IPS DF 4.7 (cell line): Measurements from ENCODE around the gene FN3KRP.

ENCODE experiments used
- DNase-seq: peaks from one replicate; pipeline ENCODE4 v3.0.0-alpha.2; 2013; ENCODE audit warnings: low spot score; ENCODE audit errors: extremely low read depth

Gene FN3KRP

GRCh38 chr17:82687375-82687861, 29.1 kb upstream of the FN3KRP start:
- no peak for DNase-seq

GRCh38 chr17:82687871-82688270, 28.6 kb upstream of the FN3KRP start:
- DNase-seq = no peak

DNA sequence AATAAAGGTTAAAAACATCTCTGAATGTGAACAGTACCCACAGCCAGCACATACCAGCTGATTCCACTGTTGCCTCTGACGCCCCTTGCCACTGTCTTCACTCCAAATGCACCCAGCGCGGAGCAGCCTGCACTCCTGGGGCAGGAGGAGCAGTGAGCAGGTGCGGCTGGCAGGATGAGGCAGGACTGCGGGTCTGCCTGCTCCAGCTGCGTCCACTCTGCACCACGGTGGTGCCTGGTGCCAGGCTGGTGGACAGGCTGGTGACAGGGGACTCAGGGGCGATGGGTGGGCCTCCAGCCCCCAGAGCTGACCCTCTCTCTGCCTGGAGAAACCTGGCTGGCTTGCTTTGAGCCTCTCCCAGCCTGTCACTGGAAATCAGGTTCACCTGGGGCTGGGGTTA, 27.4 kb upstream of the FN3KRP start:
- no peak for DNase-seq

GRCh38 chr17:82690786-82691489, 25.6 kb upstream of the FN3KRP start:
- DNase-seq = no peak

DNA sequence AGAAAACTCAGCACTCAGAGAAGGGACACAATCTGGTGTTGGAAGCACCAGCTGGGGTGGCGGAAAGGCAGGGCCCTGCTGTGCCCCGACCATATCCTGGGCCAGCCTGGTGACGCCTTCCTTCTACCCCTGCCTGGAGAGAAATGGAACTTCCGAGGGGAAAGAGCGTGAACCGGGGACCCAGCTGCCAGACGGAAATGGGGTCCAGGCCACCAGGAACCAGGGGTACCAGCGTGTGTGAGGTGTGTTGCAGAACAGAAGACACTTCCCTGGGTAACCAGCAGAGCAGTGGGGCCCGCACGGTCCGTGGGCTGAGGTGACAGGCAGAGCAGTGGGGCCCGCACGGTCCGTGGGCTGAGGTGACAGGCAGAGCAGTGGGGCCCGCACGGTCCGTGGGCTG, 24.8 kb upstream of the FN3KRP start:
- no peak for DNase-seq

GRCh38 chr17:82692268-82692667, 24.2 kb upstream of the FN3KRP start:
- no peak for DNase-seq

GRCh38 chr17:82693168-82693867, 23.2 kb upstream of the FN3KRP start:
- no peak for DNase-seq

GRCh38 chr17:82694647-82695046, 21.9 kb upstream of the FN3KRP start:
- DNase-seq = no peak

DNA sequence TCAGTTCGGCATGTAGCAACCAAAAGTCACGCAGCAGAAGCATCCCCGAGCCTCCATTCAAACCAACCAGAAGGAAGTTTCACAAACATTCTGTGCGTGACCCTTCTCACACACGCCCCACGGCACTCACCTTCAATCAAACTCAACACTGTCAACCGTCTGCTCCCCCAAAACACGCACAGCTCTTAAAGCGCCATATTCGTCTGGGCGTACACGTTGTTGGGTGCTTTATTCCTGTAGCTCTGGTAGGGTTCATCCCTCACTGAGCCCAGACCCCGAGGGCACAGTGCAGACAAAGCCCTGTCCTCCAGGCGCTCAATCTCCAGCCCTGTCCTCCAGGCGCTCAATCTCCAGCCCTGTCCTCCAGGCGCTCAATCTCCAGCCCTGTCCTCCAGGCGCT, 20.2 kb upstream of the FN3KRP start:
- DNase-seq = no peak

DNA sequence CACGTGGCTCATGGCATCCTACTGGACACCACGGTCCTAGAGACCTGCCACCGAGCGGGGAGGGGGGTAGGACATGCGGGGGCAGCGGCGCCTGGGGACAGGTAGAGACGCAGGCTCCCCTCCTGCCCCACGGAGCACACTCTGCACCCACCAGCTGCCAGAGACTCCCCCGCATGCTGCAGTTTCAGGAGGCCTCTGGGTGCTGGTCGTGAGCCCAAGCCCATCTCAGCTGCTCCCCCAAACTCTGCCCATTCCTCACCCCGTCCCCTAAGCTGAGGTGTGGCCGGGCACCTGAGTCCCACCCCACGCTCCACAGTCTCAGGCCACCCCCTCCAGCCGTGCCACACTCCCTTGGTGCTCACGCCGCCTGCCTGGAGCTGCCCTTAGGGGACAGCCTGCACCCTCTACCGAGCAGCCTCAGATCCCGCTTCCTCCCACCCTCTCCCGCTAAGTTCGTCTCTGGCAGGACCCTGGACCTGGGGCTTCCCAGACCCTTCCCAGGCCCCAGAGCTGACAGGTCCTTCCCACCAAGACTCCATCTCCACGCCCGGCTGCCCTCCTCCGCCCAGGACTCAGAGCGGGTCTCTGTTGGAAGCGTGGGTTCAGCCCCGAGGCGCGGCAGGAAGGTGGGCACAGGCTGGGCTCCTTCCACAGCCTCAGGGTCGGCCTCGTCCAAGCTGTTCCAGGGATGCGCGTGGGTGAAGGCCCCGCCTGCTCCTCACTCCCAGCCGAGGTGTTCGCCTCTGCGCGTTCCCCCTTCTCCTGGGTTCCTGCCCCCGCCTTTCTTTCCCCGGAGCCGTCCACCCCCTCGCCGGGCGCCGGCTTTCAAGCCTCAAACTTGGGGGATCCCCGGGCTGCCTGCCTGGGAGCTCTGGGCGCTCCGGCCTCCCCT, 19.3 kb upstream of the FN3KRP start:
- DNase-seq = no peak

GRCh38 chr17:82697808-82698064, 18.8 kb upstream of the FN3KRP start:
- no peak for DNase-seq

DNA sequence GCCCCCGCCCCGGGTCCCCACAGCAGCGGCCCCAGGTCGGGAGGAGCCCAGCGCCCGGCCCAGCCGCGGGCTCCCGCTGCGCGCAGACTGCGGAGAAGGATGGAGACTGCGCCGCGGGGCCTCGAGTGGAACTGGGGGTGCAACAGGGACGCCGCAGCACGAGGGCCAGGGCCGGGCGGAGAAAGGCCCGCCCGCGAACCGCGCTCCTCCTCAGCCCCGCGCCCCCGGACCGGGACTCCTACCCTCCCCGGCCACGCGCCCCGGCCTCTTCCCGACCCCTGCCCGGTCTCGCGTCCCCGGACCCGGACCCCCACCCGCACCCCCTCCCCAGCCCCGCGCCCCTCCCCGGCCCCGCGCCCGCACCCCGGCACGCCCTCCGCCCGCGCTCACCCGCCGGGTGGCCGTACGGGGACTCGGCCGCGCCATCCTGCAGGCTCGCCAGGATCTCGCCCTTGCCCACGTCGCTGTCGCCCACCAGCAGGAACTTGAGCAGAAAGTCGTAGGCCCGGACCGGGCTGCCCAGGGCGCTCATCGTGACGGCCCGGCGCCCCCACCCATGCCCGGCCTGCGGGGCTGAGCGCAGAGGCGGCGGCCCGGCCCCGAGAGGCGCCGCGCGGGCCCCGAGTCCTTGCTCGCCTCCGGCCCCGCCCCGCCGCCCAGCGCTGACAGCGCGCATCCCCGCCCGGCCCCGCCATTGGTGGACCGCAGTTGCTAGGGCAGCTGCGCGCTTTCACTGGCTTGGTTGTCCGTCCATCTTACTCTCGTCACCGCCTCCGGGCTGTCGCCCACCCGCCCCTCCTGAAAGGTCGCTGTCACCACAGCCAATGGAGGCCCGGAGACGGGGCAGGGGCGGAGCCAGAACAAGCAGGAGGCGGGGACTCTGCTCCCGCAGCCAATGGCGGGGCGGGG, 18.2 kb upstream of the FN3KRP start, which contains the start of gene RAB40B:
Gene RAB40B (minus strand): TSS at position 634 of the 909 bp plus-strand sequence. CDS start 102 bp downstream, at position 532.
- peak; percentile 86 for DNase-seq

GRCh38 chr17:82698974-82699442, 17.5 kb upstream of the FN3KRP start:
- DNase-seq = no peak

GRCh38 chr17:82699551-82699950, 17.0 kb upstream of the FN3KRP start:
- DNase-seq = no peak

DNA sequence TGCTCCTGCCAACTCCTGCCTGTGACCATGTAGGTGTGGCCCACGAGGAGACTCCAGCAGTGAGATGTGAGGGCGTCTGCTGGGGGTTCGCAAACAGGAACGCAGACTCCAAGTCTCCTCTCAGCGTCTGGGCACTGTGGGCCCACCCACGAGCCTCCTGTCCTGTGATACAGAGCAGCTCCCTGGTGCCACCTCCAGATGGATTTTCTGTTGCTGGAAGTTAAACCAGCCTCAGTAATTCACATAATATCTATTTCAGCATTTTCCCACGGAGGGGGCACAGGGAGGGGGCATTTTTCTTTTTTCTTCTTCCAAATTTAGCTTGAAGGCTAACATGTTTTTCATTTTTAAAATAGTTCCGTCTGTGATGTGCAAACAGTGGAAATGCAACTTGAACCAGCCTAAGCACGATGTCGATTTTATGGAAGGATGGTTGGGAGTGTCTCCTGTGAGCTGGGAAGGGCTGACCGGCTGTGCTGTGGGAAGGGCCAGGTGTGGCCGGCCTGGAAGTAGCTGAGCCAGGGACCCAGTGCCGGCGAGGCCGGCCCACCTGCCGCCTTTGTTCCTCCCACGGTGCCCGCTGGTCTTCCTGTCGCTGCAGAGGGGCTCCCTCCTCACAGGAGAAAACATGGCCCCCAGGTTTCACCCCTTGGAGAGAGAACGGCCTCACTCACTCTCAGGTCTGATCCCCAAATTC, 14.1 kb upstream of the FN3KRP start:
- DNase-seq = no peak

GRCh38 chr17:82703036-82703745, 13.3 kb upstream of the FN3KRP start:
- no peak for DNase-seq

DNA sequence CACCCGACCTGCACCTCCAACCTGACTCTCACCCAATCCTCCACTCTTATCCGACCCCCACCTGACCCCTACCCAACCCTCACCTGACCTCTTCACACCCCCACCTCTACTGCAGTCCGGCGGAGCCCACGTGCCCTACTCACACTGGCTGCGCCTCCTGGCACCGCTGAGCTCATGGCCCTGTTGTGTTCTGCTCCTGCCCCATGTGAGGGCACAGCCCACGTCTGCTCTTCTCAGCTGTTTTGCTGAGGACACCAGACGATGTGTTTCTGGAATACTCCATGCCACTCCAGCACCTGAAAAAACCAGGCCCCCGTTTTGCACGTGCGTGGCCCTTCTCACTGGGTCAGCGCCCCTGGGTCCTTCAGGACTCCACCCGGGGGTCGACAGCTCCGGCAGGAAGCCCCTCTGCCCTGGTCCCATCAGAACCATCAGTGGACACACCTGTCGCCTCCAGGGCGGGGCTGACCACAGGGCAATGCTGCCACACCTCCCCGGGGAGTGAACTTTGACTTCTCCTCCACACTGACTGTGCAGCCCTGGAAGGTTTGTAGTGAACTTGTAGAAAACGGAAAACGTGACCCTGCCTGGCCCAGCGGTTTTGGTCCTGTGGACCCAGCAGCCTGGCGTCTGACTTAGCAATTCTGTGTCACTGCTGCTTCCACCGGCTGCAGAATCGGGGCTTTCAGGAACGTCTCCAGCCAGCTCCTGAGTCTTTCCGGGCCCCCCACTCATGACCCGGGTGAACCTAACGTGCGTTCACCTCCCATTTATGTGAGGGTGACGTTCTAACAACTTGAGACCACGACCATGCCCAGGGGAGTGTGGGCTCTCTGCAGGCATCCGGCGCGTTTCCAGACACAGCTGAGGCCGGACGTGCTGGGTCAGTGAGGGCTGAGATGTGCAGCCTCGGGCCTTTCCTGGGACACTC, 12.3 kb upstream of the FN3KRP start:
- DNase-seq = no peak

- no peak for DNase-seq
Measured at GRCh38 chr17:82704886-82705285, 11.6 kb upstream of the FN3KRP start.

- DNase-seq = no peak
Measured at GRCh38 chr17:82705756-82706155, 10.8 kb upstream of the FN3KRP start.
